CD4-positive, alpha-beta T cell treated with Interleukin-4 for 4 hours (primary cell): ENCODE results near the gene KRT34.
"Not testable (repeated sequence)": the region's sequence is repeated elsewhere in the genome, so short reads cannot be mapped to it uniquely, and the experiment has no call there.

ENCODE experiments used
- DNase-seq: peaks from one replicate; pipeline ENCODE4 v3.0.0-alpha.2; 2020

Gene KRT34

DNA sequence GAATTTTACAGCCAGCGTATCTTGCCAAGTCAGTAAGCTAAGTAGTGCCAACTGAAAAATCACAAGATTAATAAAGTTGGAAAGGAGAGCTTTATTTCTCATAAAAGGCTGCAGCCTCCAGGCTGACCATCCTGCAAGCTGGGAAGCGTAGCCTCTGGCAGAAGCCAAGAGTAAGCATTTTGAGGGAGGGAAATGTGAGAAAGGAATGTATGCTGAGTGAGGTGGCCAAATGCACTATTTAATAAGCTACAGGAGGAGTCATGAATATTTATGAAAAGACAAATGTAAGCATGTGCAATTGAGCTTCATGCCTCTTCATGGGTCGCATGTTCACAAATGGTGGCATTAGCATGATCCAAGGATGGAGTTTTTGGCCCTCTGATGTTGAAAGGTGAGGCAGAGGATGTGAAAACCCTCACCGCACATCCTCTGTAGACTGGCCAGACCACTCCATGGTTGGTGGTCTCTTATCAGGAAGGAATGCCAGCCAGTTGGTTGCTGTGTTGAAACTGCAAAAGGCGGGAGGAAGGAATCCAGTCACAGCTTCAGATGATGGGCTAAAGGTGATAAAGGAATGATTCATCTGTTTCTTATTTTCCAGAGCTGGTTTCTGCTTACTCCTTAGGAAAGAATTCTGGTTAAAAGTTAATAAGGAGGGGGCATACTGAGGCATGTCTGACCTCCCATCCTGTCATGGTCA is 21.7 kb downstream of the KRT34 start:
- DNase-seq, result no peak

DNA sequence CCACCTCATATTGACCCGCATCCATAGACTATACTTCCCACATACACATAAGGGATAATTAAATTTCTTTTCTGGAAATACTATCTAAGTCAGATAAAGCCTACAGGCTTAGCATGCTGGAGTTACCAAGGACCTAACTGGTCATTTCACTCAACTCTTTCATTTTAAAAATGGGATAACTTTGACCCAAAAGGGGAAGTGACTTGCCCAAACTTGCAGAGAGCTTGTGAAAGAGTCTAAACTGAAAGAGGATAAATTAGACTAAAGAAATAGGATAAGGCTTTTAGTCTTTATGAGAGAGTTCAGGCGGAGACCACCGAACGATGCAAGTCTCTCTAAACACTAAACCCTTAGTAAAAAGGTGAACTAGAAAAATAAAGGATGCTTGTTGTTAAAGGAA is 27.6 kb downstream of the KRT34 start:
- no peak for DNase-seq

DNA sequence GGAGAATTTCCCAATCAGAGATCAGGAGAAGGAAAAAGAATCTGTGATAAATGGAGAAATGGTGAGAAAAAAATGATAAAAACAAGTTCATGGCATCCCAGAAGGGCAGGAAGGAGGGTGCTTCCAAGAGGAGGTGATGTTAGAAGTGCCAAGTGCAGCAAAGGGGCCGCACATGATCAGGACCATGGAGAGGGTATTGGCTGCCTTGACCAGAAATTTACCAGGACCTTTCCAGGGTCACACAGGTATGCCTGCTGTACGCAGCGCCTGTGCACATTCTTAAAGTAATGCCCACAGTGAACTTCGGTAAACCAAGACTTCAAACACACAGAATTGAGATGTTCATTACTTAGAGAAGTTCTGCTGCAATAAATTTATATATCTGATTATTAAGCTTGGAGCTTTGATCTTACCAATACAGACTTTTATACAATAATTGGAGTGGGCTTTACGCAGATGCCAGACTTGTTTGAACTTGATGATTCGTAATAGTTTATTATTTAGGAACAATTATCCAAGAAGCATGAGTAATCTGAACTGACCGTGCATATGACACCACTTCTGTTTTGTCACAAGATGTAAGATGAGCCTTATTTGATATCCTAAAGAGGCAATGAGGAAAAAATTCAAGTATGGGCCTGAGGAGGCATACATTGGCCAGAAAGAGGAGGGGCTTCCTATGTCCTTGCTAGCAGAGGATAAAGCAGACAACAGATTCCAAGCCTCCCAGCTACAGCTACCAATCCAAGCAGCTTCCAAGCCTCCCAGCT is 29.3 kb downstream of the KRT34 start:
- DNase-seq, result no peak

DNA sequence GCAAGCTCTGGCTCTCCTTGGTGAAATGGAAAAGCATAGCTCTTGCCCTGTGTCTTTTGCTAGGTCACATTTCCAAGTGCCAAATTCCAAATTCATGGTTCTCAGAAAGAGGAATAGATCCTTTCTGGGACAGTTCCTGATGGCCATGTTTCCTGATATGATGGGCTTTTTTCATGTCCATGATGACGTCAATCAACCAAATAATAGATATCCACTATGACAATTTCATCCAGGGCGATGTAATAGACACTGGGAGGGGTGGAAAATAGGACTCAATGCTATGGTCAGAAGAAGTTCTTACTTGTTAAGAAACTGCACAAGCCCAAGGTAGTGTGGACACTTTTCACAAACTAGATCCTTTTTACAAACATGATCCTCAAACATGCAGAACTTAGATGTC is 30.9 kb downstream of the KRT34 start:
- no peak for DNase-seq

DNA sequence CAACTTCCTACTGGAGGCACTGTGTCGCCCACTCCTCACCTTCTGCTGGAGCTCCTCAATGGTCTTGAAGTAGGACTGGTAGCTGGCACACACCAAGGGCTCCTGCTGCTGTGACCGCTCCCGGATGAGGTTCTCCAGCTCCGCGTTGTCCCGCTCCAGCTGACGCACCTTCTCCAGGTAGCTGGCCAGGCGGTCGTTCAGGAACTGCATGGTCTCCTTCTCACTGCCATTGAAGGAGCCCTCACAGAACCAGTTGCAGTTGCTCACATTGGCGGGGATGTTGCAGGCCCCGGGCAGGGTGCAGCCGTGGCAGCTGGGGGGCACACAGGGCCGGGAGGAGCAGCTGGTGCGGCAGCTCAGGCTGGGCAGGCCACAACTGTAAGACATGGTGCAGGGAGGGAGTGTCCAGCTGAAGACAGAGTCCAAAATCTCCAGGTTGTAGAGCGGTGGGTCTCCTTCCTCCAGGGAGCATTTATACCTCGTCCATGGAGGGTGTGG is 31.7 kb downstream of the KRT34 start, which contains the start of gene KRT33A:
Gene KRT33A, minus strand, starts transcription at position 448 of the 498 bp plus-strand sequence. Its CDS starts 61 bp downstream, at position 387.
- not testable (repeated sequence) for DNase-seq

DNA sequence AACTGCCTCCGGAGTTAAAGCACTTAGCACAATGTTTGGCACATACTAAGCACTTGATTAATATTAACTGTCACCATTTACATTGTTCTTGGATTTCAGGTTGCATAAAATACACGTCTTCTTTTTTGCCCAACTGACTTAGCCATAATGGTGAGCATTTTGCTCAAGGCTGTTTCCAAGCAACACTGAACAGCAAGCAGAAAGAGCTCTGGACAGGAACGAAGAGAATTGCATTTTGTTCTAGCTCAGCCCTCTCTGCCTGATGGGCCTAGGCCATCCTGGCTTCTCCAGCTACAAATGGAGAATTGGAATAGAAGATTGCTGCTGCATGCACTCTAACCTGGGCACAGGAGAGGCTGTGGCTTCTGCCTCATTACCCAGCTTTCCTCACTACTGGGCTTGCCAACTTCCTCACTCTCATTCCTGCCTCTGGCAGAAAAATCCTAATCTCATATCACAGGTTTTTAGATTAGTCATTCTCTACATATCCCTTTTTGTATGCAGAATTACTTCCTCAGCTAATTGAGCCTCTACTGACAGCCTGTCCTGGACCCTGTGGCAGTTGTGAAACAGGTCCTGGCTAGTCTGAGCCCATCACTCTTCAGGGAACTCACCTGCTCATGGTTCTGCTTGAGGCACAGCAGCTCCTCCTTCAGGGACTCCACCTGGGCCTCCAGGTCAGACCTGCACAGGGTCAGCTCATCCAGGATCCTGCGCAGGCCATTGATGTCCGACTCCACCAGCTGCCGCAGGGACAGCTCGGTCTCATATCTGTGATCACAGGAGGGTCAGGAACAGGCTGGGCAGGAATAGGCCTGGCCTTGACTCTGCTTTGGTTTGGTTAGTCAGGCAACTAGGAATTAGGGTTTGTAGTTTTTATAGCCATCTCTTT is 34.0 kb downstream of the KRT34 start:
- DNase-seq, result no peak

DNA sequence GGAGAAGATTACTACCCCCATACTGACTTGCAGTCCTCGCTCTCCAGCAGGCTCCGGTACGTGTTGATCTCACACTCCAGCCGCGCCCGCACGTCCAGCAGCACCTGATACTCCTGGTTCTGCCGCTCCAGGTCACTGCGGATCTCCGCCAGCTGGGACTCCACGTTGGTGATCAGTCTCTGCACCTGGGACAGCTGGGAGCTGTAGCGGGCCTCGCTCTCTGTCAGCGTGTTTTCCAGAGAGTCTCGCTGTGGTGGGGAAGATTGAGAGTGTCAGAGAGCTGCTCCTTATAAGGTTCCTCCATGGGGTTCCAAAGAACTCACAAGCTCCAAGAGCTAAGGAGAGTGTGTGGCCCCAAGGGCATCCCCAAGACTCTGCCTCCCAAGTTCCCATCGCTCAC is 35.7 kb downstream of the KRT34 start:
- DNase-seq, result not testable (repeated sequence)

DNA sequence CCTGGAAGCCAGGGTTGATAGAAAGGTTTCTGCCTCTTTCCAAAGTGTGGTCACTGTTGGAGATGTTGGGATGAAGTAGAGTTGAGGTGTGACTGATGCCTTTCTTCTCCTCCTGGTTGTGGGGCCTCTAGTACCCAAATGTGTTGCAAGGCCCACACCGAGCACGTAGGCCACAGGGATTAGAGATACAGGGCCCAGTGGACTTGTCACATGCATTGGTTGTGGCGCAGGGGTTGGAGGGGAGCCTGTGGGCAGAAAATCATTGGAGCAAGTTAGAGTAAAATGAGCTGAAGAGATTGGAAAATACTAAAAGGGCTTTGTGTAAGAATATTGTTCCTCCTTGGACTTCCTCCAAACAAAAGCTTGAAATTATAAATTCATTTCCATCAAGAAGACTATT is 36.1 kb downstream of the KRT34 start:
- DNase-seq, result no peak

DNA sequence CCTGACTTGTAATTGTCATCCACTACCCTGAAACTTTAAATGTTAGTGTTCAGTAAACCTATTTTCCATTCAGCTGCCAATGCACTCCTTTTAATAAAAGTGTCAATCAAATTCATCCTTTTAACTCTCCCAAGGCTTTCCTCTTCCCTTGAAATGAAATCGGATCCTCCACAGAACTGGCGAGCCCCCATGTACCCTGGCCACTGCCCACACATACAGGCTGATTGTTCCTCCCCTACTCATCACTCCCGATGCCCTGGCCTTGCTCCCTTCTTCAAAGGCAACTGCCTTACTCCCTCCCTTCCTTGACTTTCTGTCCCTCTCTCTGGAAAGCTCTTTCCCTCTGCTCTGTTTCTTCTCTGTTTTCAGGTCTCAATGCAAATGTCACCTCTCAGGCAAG is 39.1 kb downstream of the KRT34 start:
- DNase-seq, result no peak

DNA sequence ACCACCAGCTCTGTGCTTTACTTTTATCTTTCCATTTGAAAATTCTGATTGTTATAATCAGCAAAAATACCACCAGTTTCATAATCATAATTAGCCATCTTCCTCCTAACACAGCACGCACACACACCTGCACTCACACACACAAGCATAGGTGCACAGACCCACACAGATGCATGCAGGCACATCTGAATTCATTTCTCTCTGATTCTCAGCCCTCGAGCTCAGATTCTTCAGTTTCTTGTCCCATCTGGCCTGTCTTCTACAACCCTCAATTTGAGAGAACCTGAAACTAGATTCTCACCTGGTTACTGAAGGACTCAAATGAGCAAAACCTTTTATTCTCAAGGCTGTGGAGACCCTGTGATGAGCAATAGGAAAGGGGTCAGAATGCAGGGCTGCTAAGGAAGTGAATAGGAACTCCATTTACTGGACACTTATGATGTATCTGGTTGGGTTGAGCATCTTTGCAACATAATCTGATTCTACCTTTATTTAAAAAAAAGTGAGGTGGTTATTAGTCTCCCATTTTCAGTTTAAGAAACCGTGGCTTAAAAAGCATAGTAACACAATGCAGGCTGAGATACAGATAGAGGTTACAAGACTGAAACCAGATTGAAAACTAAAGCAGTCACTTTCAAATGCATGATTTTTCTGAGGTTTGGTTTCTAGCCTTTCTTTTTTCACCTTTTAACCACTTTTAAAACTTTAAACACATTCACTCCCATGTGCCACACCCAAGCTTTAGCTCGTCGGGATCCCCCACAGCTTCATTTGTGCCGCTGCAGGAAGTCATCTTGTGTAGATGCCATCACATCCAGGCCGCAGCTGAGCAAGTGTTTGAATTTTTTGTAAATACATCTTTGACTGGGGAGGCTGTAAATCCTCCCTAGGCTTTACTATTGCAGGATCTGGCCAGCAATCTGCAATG is 40.9 kb downstream of the KRT34 start:
- DNase-seq, result peak; percentile 87

DNA sequence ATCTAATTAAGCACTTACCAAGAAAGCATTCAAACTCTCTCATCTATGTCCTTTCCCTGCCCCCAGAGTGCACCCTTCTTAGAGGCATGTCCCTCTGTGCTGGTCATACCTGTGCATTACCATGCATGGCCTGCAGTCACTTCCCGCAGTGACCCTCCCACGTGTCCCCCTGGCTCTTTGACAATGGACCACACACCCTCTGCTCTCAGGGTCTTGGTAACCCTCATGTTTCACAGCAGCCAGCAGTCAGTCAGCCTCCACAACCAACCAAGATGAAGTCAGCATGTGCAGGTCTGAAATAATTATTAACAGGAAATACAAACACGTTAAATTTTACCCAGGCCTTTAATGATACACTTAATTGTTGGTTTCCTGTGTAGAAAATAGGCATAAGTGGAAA is 41.6 kb downstream of the KRT34 start:
- DNase-seq, result no peak

DNA sequence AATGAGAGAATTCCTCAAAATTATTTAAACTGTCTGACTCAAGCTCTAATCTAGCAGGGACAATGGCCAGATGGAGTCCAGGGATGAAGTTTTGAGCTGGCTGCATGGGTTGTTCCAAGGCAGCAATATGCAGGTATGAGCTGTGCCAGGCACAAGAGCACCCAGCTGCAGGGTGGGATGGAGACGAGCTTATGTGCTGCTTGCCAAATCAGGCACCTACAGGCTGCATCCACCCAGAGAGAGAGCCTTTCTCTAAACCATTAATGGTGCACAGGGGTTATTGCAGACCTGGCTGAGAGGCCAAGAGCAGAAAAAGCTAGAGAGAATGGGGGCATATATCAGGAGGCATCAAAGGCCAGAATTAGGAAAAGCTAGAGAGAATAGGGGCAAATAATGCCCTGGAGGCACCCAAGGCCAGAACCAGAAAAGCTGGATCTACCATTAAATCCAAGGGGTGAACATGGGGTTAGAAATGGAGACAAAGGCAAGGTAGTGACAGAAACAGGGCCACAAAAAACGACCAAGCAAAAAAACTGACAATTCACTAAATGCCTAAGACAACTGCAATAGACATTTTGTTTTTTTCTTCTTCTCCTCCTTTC is 42.4 kb downstream of the KRT34 start:
- DNase-seq, result no peak

DNA sequence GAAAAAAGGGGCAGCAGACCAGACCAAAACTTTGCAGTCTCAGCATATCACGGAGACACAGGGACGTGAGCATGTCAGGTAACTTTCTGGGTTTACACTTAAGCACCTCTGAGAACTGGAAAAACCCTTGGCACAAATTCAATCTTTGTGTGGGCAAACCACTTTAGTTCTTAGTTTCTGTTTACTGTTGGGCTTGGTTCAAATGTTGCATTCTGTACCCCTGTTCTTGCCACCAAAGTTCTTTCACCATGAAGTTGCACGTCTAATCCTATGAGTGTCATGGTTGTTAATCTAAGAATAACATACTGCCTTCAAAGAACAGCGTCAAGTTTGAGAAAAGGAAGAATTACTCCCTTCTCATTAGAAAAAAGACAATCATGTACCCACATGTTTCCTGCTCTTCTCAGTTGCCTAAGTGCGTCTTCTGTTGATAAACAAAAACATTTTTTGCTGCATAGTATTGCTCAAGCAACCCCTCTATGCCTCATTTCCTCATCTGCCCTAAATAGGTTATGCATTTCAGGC is 43.1 kb downstream of the KRT34 start:
- peak; percentile 90 for DNase-seq

DNA sequence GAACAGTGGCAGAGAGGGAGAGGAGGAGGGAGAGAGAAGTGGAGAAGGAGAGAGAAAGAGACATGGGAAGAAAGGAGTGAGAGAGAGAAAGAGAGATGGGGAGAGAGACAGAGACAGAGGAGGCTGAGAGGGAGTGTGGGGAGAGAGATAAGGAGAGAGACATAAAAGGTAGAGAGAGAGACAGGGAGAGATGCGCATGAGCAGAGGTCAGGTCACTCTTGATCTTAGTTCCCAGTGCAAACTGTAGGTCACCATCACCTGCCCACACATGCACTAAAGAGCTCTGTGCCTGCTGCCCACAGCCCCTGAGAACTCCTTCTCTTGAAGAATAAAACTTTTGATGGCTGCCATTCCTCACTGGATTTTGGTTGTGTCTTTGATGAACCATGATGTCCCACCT is 46.4 kb downstream of the KRT34 start:
- no peak for DNase-seq

DNA sequence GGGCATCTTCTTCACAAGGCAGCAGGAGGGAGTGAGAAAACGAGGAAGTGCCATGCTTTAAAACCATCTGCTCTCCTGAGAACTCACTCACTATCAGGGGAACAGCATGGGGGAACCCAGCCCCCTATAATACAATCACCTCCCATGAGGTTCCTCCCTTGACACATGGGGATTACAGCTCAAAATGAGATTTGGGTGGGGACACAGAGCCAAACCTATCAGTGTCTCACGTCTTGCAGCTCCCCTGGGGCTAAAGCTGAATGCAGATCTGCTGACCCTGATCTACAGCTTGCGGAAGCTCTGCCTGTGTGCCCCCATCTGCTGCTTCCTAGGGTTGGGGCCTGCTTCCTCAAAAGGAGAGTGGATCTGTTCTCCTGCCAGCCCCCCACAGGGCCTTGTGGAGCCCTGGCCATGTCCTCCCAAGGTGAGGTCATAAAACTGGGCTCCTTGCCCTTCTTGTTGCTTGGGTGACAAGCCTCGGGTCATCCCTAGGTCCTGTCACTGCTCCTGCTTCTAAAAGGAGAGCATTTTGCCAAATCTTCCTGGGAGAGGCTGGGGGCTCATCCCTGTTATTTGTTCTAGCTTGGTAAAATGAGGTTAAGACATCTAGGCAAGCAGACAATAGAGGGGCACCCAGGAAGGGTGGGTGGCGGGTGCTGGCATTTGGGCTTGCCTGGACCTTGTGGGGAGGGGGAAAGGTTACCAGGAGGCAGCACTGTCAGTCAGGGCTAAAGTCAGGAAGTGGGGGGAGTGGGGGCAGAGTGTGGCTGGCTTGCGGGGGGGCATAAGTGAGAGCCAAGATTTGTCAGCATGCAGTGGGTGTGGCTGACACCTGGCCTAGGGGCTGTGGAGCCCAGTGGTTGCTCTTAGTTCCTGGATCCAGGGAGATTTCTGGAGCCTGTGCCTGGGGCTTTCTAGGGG is 47.5 kb downstream of the KRT34 start:
- peak; percentile 12 for DNase-seq

DNA sequence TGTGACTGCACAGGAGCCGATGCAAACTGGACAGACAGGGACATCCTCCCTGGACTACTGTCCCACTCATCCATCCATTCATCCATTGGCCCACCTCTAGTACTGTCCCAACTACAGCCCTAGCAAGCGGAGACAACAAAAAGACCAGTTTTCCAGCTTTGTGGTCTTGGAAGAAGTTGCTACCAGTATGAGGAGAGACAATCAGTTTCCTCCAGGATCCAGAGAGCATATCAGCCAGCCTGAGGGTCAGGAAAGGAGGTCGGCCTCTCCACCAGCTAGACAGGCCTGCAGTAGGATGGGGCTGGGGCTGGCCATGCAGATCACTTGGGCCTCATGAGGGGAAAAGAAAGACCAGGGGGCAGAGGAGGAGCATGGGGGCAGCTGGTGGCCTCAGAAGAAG is 48.3 kb downstream of the KRT34 start:
- no peak for DNase-seq

DNA sequence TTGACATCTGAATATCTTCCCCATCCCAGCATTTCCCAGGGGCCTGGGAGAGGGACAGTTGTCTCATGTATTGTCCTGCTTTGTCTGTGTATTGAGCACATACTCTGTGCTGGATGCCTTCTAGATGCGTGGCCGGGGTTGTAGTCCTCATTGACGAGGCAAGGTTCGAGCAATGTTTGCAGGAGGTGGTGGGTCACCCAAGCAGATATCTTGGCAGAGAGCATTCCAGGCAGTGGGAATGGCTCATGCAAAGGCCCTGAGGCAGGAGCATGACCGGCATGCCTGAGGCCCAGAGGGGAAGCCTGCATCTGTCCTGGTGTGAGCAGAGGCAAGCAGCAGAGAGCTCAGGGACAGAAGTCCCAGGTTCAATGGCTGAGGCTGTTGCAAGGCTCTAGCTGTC is 49.0 kb downstream of the KRT34 start:
- no peak for DNase-seq

DNA sequence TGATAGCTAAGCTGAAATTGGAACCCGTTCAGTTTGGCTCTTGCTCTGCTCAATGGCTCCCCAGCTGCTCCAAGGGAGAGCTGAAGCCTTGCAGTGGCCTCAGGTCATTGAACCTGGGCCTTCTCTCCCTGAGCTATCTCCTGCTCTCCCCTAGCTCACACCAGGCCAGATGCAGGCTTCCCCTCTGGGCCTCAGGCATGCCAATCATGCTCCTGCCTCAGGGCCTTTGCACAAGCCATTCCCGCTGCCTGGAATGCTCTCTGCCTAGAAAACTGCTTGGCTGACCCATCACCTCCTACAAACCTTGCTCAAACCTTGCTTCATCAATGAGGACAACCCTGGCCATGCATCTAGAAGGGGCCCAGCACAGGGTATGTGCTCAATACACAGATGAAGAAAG is 49.9 kb downstream of the KRT34 start:
- DNase-seq, result no peak

DNA sequence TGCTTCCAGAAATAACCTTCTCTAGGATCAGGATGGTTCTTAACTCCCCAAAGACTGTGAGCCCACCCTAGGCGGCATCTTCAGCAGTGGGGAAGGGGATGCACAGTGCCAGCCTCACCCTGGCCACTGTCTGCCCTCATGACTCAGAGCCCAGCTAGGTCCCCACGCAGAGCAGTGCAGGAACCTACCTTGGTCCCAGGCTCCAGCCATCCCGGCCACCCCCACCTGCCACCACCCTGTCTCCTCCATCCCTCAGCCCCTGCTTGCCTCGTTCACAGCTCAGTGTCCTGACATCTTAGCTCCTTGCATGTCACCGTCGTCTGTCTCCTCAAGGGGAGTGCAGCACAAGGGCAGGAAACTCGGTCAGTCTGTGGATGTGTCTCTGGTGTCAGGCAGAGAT is 50.5 kb downstream of the KRT34 start:
- DNase-seq, result no peak

DNA sequence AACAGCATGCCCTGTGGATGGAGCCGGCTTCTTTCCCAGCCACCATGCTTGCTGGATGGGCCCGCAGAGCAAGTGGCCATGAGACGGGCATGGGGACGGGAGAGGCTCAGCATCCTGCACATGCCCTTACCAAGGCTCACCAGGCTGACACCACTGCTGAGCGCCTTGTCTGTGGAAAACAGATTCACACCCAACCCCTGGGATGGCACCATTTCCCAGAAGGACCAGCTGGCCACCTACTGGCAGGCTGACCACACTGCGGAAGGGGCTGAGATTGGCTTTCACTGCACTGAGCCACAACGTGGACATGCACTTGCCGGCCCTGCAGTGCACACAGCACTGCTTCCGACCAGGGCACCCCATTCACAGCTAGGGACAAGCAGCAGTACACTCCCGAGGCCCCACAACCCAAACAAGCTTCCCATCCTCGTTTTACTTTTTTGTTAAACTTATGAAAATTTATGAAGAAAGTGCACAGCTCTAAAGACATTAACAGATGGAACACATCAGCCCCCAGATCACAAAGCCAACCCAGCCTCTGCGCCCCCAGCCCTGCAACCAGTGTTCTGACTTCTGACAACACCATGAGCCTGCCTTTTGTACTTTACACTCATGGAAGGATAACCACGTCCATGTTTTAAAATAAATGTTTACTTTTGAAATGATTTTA is 52.7 kb downstream of the KRT34 start:
- DNase-seq, result no peak
